Fibroblast of mammary gland (primary cell): Measurements from ENCODE around the gene HSD17B3.

Experiments used
- DNase-seq: peaks from one replicate; pipeline ENCODE4 v3.0.0-alpha.2; 2010; ENCODE audit warnings: low read depth
- H3K4me3 ChIP-seq: 2 replicates; pipeline ENCODE4 v1.5.1; 2011; ENCODE audit warnings: low read depth, mild to moderate bottlenecking, low read length, moderate library complexity; ENCODE audit not compliant: control insufficient read depth
- CTCF ChIP-seq: conservative IDR thresholded peaks from 2 replicates; pipeline ENCODE4 v1.5.1; 2011; ENCODE audit warnings: low read depth, low read length, inconsistent platforms; ENCODE audit not compliant: control insufficient read depth, insufficient read depth

The HSD17B3 gene

GRCh38 chr9:96222132-96222531 lies 79.8 kb downstream of the HSD17B3 start:
- DNase-seq: peak; percentile 19
- peak; percentile 60 for TF ChIP-seq CTCF
- H3K4me3 ChIP-seq: no peak overlapping the region

- DNase-seq: no peak
- H3K4me3 ChIP-seq: no peak overlapping the region
- no peak for TF ChIP-seq CTCF
Measured at GRCh38 chr9:96219900-96220257, 82.1 kb downstream of the HSD17B3 start.

GRCh38 chr9:96219026-96219899 lies 82.7 kb downstream of the HSD17B3 start:
- TF ChIP-seq CTCF: peak; percentile 57
- no peak overlapping the region for H3K4me3 ChIP-seq
- DNase-seq: peak; percentile 61

GRCh38 chr9:96217754-96218693 lies 84.0 kb downstream of the HSD17B3 start:
- peak overlapping the region; percentile 29 for H3K4me3 ChIP-seq
- peak; percentile 59 for DNase-seq
- peak; percentile 77 for TF ChIP-seq CTCF

- no peak overlapping the region for H3K4me3 ChIP-seq
- DNase-seq: no peak
- no peak for TF ChIP-seq CTCF
Measured at GRCh38 chr9:96217294-96217707, 84.7 kb downstream of the HSD17B3 start.

- DNase-seq: no peak
- H3K4me3 ChIP-seq: no peak overlapping the region
- no peak for TF ChIP-seq CTCF
Measured at GRCh38 chr9:96216583-96216982, 85.4 kb downstream of the HSD17B3 start.
